NCI-H2196 treated with DMSO at 0.1 percent for 48 hours (cell line): ENCODE data around the gene CTNNA3.

Experiments used
- DNase-seq: peaks from one replicate; lab custom pipeline; 2025; ENCODE audit not compliant: unreplicated experiment; lab: John Stamatoyannopoulos, UW

CTNNA3 gene

DNA sequence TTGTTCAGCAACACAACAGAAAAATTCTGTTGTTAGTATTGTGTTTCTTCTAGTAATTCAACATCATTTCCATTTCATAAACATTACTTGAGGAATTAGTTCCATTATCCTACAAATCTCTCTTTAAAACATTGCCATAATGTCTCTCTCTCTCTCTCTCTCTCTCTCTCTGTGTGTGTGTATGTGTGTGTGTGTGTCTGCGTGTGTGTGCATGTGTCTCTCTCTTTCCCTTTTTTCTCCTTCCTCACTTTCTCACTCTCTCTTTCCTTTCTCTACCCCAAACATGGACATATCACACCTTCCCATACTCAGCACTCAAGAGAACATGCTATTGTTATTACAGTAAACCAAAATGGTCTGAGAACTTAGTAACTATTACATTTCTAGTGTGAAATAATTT lies 753.6 kb downstream of the CTNNA3 start:
- no peak for DNase-seq

DNA sequence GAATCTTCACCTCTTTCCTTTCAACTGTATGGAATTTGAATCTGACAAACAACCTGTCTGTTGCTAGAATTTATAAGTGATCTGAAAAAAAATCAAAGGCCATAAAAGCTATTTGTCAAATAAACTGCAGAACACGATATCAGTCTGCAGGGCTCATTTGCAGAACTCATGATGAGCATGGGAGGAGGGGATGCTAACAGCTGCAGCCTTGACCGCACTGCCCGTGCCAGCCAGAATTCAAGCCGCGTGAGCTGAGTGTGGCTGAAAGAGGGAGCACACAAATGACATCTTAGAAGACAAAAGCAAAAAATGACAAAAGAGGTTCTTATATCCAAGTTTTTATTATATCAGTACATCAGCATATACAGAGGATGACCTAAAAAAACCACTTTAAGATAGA lies 754.5 kb downstream of the CTNNA3 start:
- no peak for DNase-seq

DNA sequence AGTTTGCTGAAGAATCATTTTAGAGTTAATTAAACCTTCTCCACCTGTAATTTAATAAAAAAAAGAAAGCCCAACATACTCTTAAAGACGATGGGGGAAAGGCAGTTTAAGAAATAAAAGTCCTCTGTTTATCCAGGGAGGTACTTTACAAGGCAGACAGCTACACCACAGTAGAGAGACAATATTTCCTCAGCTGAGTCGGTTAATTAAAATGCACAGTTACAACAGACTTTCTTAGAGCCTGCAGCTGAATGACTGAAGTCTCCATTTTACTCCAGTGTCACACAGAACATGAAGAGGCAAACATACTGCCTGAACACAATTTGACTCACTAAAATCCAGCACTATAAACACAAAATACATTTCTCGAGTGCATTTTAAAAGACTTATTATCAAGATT lies 755.0 kb downstream of the CTNNA3 start:
- DNase-seq = no peak

DNA sequence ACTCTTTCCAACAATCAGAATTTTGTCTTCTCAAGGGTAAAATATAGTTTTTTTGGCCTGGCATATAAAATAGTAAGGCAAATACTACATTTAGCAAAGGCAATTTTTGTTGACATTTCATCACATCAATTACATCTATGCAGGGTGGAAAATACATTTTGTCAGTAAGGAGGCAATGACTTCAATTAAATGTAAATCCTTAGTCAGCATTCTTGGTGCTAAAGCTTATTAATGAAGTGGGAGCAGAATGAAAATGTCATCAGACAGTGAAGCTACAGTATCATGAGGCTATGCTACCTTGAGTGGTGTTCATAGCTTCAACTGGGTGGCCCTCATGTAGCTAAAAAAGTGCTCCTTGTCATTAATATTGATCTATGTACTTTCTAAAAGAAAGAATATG lies 761.3 kb downstream of the CTNNA3 start:
- DNase-seq = no peak

DNA sequence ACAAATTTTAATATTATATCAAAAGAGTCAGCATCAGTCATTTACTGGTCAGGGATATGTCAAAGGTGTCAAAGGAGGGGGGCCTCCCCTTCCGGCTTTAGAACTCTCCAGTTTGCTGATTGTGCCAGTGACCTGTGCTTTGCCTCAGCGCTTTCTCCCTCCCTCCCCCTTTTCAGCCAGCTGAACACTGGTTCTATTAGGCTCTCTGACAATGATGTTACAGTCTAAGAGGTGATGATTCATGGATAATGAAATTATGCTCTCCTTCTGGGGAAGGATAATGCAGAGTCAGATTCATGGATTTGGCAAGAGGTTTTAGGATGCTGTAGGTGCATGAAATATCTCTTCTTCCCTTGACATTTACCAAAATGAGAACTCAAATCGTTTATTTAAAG lies 764.0 kb downstream of the CTNNA3 start:
- DNase-seq = no peak

DNA sequence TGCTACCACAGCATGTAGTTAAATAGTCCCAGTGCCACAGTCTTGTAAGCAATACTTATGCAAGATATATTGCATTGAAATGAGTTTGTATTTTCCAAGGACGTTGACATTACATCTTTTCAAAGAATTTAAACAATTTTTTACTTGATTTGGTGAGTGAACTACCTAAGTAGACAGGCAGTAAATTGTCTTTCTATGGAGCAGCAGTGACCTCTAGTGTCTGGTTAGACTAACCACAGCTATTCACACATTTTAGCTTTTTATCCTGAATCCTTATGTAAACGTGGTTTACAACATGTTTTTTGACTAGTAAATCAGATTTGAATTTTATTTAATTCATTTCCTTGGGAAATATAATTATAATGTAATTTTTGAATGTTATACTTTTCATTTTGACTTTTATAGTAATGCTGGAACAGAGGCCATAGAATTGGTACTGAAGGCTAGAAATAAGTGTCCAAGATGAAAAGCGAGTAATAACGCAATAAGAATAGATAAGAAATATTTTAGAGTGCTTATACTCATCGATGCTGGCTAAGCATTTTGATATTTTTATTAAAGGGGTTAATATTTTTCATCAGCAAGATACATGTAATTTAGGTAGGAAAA lies 764.6 kb downstream of the CTNNA3 start:
- DNase-seq = no peak

DNA sequence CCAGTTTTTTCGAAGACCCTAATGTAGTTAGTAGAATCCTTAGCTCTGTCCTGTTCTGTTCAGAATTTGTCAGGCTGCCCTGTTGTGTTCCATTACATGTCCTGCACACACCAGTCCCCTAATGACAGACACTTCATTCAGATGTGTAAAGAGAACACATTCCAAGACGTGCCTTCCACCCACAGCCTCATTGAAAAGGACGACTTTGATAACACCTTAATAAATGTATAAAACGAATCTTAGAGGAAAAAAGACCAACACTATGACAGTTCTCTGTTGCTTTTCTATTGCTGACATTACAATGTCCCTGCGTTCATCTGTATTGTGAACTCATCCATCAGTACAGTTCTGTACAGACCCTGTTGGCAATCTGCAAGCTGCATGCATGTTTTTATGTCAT lies 766.6 kb downstream of the CTNNA3 start:
- DNase-seq = no peak

DNA sequence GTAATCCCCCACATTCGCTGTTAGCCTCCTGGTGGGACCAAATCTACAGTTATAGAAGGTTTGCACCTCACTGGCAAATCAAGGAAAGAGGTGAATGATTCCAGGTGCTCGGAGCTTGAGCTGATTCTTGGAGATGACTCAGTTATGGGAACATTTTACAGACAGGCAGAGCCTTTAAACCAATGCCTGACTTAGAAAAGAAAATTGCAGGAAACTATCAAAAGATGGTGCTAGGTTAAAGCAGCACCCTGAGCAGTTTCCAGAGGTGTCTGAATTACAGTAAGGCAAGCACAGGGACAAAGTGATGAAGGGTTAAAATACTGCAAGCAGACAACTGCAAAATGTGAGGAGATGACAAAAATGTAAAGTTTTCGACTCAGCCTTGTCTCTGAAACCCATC lies 767.2 kb downstream of the CTNNA3 start:
- DNase-seq = no peak

DNA sequence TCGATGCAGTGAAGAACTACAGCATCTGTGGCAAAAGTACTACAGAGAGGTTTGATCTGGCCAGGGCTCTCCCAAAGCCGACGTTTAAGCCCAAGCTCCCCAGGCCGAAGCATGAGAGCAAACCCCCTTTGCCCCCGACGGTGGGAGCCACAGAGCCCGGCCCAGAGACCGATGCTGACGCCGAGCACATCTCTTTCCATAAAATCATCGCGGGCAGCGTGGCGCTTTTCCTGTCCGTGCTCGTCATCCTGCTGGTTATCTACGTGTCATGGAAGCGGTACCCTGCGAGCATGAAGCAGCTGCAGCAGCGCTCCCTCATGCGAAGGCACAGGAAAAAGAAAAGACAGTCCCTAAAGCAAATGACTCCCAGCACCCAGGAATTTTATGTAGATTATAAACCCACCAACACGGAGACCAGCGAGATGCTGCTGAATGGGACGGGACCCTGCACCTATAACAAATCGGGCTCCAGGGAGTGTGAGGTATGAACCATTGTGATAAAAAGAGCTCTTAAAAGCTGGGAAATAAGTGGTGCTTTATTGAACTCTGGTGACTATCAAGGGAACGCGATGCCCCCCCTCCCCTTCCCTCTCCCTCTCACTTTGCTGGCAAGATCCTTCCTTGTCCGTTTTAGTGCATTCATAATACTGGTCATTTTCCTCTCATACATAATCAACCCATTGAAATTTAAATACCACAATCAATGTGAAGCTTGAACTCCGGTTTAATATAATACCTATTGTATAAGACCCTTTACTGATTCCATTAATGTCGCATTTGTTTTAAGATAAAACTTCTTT lies 767.8 kb downstream of the CTNNA3 start:
- no peak for DNase-seq

DNA sequence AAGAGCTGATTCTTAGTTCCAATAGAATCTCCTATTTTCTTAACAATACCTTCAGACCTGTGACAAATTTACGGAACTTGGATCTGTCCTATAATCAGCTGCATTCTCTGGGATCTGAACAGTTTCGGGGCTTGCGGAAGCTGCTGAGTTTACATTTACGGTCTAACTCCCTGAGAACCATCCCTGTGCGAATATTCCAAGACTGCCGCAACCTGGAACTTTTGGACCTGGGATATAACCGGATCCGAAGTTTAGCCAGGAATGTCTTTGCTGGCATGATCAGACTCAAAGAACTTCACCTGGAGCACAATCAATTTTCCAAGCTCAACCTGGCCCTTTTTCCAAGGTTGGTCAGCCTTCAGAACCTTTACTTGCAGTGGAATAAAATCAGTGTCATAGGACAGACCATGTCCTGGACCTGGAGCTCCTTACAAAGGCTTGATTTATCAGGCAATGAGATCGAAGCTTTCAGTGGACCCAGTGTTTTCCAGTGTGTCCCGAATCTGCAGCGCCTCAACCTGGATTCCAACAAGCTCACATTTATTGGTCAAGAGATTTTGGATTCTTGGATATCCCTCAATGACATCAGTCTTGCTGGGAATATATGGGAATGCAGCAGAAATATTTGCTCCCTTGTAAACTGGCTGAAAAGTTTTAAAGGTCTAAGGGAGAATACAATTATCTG lies 768.6 kb downstream of the CTNNA3 start:
- no peak for DNase-seq

DNA sequence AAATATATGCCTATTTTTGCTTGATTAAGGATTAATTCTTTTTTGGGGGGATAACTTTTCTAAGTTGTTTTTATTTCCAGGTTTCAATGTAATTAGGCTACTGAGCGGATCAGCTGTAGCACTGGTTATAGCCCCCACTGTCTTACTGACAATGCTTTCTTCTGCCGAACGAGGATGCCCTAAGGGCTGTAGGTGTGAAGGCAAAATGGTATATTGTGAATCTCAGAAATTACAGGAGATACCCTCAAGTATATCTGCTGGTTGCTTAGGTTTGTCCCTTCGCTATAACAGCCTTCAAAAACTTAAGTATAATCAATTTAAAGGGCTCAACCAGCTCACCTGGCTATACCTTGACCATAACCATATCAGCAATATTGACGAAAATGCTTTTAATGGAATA lies 769.2 kb downstream of the CTNNA3 start:
- no peak for DNase-seq

DNA sequence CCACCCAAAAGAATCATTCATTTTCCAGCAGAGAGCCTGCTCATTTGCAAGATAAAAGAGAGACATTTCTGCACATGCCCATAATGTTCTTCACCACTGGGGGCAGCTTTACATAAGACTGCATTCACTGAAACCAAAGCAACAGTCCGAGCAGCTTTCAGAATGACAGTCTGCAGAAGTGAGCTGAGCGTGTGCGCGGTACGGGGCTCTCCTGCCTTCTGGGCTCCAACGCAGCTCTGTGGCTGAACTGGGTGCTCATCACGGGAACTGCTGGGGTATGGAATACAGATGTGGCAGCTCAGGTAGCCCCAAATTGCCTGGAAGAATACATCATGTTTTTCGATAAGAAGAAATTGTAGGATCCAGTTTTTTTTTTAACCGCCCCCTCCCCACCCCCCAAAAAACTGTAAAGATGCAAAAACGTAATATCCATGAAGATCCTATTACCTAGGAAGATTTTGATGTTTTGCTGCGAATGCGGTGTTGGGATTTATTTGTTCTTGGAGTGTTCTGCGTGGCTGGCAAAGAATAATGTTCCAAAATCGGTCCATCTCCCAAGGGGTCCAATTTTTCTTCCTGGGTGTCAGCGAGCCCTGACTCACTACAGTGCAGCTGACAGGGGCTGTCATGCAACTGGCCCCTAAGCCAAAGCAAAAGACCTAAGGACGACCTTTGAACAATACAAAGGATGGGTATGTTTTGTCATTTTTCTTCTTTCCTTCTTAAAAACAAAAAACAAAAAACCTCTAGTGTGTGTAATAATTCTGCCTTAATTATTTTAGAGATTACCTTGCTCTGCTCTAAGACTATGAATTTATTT lies 769.9 kb downstream of the CTNNA3 start, which contains the start of gene LRRTM3:
LRRTM3 (plus strand) TSS at position 141 of the 820 bp plus-strand sequence.
- peak; percentile 1 for DNase-seq

DNA sequence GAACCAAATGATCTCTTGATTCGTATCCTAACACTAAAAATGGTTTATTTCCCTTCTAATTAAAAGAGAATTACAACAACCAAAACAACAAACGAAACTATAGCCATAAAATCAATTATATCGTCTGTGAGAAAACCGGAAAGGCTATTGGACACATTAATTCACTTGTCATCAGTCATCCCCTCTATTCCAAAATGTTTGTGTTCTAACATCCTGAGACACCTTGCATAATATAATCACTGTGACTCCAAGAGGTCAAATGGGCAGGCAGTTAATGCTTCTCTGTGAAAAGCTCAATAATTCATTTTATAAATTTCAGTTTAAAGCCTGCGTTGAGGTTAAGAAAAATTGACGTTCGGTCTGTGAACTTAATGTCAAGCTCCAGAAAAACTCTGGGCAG lies 770.6 kb downstream of the CTNNA3 start:
- no peak for DNase-seq

DNA sequence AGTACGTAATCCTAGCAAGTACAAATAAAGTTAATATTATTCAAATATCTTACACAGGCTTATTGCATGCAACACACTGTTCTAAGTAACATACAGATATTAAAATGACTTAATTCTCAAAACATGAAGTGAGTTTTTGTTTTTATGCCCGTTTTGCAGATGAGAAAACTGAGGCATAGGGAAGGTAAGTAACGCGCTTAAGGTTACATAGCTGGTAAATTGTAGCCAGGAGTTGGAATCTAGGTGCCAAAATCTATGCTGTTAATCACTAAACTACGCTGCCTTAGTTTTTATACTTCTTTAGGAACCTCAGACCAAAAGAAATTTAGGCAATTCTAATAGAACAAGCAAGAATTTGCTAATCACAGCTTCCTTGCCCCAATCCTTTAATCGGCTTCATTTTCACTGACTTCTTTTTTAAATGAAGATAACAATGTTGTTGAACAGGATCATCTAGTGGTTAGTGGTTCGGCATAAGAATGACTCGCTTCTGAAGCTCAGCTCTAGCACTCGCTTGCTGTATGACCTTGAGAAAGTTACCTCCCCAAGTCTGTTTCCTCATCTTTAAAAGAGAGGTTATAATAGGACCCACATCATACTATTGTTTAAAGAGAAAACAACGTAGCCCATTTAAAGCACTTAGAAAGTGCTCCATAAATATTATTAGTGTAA lies 771.2 kb downstream of the CTNNA3 start:
- no peak for DNase-seq

DNA sequence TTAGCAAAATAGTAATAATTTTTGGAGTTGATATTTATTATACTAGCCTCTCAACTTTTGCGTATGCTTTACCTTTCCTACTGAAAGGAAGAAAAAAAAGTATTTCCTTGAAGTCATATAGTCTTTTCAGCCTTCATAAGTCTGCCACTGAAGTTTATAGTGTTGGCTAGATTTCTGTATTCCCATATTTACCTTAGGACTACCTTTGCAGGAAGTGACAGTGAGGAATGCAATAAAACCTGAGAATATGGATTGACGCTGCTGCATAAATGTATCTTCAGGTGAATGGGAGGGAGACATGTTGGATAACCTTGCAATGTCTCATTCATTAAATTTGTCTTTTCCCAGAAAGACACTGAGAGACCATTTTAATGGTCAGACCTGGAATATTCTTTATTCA lies 776.7 kb downstream of the CTNNA3 start:
- DNase-seq = no peak

DNA sequence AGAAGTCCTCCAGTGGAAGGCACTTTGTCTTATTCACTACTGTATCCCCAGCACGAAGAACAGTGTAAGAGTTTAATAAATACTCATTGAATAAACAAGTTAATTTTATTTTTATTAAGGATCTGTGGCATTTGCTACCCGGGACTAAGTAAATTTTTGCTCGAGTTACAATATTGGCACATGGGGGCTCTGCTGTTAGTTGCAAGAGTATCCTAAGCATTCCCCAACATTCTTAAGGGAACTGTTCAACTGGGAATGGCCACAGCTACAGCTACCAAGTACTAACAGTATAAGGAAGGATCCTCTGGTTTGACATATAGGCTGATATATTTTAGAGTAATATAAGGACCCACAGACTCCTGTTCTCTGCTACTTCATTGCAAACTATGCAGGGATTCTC lies 778.9 kb downstream of the CTNNA3 start:
- no peak for DNase-seq

DNA sequence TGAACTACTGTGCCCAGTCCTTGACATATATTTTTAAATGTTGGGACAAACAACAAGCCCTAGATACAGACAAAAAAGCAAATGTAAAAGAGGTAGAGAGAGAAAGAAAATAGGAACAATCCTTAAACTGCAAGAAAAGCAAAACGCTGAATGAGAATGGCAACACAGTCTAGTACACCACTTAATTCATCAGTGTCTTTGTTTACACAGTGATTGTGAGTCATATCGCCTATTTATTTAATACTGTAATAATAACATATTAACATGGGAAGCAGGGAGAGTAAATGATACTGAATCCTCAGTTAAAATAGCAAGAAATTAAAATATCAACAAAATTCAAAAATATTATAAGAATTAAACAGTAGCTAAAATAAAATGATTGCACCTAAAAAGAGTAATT lies 780.0 kb downstream of the CTNNA3 start:
- no peak for DNase-seq

DNA sequence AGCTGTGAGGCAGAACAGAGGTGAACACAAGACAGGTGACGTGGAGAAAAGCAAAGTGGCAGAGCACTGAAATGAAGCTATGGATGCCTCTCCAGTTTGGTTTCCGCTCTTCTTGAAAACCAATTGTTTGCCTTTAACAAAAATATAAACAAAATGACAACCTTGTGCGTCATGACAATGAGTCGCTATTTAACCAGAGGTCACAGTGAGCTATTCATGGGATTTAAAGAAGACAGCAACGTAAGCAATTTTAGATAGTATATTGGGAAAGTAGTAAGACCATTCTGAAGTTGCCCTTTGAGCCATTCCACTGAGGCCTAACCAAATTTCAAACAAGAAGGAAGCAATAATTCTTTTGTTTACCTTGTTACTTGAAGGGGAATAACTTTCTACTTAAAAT lies 785.3 kb downstream of the CTNNA3 start:
- no peak for DNase-seq

DNA sequence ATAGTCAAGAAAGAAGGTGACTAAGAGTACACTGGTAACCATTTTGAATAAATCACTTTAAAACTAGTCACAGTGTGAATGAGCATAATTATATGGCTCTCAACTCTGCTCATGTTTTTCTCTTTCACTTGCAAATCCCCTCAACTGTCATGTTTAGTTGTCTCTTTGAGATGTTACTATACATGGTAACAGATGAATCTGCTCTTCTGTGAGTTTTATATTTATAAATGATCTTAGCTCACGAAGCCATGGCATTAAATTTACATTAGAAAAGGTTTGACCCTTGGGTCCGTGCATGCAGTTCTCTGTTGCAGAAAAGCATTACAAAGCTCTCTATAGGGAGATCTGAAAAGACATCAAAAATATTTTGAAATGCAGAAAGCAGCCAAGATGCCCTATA lies 803.1 kb downstream of the CTNNA3 start:
- DNase-seq = no peak

DNA sequence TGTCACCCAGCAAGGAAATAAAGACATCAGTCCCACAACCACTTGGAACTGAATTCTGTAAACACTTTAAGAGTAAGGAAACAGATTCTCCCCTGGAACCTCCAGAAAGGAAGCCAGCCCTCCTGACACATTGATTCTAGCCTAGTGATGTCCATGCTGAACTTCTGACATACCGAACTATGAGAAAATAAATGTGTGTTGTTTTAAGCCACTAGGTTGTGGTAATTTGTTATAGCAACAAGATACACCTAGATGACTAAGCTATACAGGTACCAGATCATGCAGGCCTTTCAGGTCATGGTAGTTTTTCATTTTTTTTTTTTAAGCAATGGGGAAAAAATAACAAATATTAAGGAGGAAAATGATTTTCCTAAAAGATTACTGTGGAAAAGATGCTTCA lies 807.8 kb downstream of the CTNNA3 start:
- no peak for DNase-seq

DNA sequence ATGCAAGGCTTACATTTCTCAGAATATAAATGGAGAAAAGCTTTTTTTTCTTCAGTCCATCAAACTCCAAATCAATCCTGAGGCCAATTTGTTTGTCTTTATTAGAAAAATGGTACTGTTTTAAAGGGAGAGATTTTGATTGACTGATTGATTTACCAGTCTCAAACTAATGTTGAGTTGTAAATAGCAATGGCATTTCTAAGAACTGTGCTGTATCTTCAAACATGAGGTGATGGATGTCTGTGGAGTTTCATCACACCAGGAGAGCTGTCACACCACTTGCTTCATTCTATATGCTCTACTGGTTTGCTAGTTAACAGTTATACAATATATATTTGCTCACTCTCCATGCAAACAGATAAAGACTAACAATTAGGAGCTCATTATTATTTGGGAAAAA lies 809.1 kb downstream of the CTNNA3 start:
- no peak for DNase-seq
